ENCODE measurements around the gene RHOBTB3.

The RHOBTB3 gene, protein sequence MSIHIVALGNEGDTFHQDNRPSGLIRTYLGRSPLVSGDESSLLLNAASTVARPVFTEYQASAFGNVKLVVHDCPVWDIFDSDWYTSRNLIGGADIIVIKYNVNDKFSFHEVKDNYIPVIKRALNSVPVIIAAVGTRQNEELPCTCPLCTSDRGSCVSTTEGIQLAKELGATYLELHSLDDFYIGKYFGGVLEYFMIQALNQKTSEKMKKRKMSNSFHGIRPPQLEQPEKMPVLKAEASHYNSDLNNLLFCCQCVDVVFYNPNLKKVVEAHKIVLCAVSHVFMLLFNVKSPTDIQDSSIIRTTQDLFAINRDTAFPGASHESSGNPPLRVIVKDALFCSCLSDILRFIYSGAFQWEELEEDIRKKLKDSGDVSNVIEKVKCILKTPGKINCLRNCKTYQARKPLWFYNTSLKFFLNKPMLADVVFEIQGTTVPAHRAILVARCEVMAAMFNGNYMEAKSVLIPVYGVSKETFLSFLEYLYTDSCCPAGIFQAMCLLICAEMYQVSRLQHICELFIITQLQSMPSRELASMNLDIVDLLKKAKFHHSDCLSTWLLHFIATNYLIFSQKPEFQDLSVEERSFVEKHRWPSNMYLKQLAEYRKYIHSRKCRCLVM

GRCh38 chr5:95730730-95731570 lies at the start of gene RHOBTB3:
TSS of gene RHOBTB3 (plus strand) at chr5:95731336. CDS start at chr5:95731683, 347 bp downstream.
- Histone ChIP-seq H3K4me3 (ENCODE audit: low read depth in 1 of 2, low read length in 2 of 2) (peak within 1 kb of the TSS; percentile 73 to 89), H3K9me3 (ENCODE audit: low read length) (no peaks in the 10 kb centered on the region), H3K27me3 (ENCODE audit: control insufficient read depth in 1 of 2, insufficient read depth in 2 of 2, low read length in 2 of 2) (no peaks in the 10 kb centered on the region), H3K27ac (ENCODE audit: low read depth, low read length) (peak within 1 kb of the TSS; percentile 90), H3K36me3 (ENCODE audit: insufficient read depth, low read length) (no peaks in the 10 kb centered on the region), H3K9ac (ENCODE audit: low read length) (peak within 1 kb of the TSS; percentile 77), H3K4me1 (ENCODE audit: insufficient read depth, low read length) (peaks cover 40% of the 10 kb centered on the region)

DNA sequence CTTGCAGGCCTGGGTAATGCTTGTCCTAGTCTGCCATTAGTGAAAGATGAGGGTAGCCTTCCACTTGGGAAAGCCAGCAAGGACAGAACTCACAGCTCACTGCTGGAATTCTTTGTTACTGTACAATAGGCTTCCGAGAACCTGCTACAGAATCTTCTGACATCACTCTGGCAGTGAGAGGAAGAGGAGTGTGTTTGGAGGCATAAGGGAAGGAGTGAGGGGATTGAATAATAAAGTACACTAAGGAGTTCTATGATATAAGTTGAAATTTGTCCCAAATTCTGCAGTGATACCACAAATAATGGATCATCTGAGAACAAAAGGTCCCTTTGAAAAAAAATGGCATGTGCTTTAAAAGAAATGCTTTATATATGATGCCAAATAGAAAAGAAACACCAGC lies 48.2 kb upstream of the RHOBTB3 start, which contains the start of gene SPATA9:
SPATA9 (minus strand) TSS at position 101 of the 400 bp plus-strand sequence. CDS start 137 bp downstream, outside the sequence.
- Histone ChIP-seq H3K27me3 (ENCODE audit: control insufficient read depth in 1 of 2, insufficient read depth in 2 of 2, low read length in 2 of 2) (no peaks in the 10 kb centered on the region), H3K9me3 (ENCODE audit: low read length) (no peaks in the 10 kb centered on the region), H3K9ac (ENCODE audit: low read length) (no peak within 1 kb of the TSS), H3K36me3 (ENCODE audit: insufficient read depth, low read length) (no peaks in the 10 kb centered on the region), H3K4me3 (ENCODE audit: low read depth in 1 of 2, low read length in 2 of 2) (no peak within 1 kb of the TSS), H3K27ac (ENCODE audit: low read depth, low read length) (no peak within 1 kb of the TSS), H3K4me1 (ENCODE audit: insufficient read depth, low read length) (no peaks in the 10 kb centered on the region)

- no peaks in the 10 kb centered on the region for H3K27me3 ChIP-seq (ENCODE audit: control insufficient read depth in 1 of 2, insufficient read depth in 2 of 2, low read length in 2 of 2)
- no peaks in the 10 kb centered on the region for H3K4me1 ChIP-seq (ENCODE audit: insufficient read depth, low read length)
- H3K9me3 ChIP-seq (ENCODE audit: low read length) = no peaks in the 10 kb centered on the region
- H3K4me3 ChIP-seq (ENCODE audit: low read depth in 1 of 2, low read length in 2 of 2) = no peak overlapping the region
- no peak overlapping the region for H3K9ac ChIP-seq (ENCODE audit: low read length)
- H3K36me3 ChIP-seq (ENCODE audit: insufficient read depth, low read length) = no peaks in the 10 kb centered on the region
- no peak overlapping the region for H3K27ac ChIP-seq (ENCODE audit: low read depth, low read length)
Observed at GRCh38 chr5:95684361-95684760, 46.8 kb upstream of the RHOBTB3 start.

- Histone ChIP-seq H3K9ac (ENCODE audit: low read length) (no peak overlapping the region), H3K4me3 (ENCODE audit: low read depth in 1 of 2, low read length in 2 of 2) (no peak overlapping the region), H3K36me3 (ENCODE audit: insufficient read depth, low read length) (no peaks in the 10 kb centered on the region), H3K27ac (ENCODE audit: low read depth, low read length) (no peak overlapping the region), H3K9me3 (ENCODE audit: low read length) (no peaks in the 10 kb centered on the region), H3K27me3 (ENCODE audit: control insufficient read depth in 1 of 2, insufficient read depth in 2 of 2, low read length in 2 of 2) (no peaks in the 10 kb centered on the region), H3K4me1 (ENCODE audit: insufficient read depth, low read length) (no peaks in the 10 kb centered on the region)
Observed at GRCh38 chr5:95686651-95687050, 44.5 kb upstream of the RHOBTB3 start.

DNA sequence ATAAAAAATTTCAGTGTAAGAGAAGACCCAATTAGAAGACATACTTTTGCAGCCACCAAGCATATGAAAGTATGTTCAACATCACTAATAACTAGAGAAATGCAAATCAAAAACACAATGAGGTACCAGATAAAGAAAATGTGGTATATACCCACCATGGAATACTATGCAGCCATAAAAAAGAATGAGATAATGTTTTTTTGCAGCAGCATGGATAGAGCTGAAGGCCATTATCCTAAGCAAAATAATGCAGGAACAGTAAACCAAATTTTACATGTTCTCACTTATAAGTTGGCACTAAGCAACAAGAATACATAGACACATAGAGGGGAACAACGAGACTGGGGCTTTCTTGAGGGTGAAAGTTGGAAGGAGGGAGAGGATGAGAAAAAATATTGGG lies 41.5 kb upstream of the RHOBTB3 start:
- H3K27ac ChIP-seq (ENCODE audit: low read depth, low read length) = no peak overlapping the region
- H3K9me3 ChIP-seq (ENCODE audit: low read length) = no peaks in the 10 kb centered on the region
- no peak overlapping the region for H3K4me3 ChIP-seq (ENCODE audit: low read depth in 1 of 2, low read length in 2 of 2)
- H3K27me3 ChIP-seq (ENCODE audit: control insufficient read depth in 1 of 2, insufficient read depth in 2 of 2, low read length in 2 of 2) = no peaks in the 10 kb centered on the region
- H3K4me1 ChIP-seq (ENCODE audit: insufficient read depth, low read length) = no peaks in the 10 kb centered on the region
- no peak overlapping the region for H3K9ac ChIP-seq (ENCODE audit: low read length)
- H3K36me3 ChIP-seq (ENCODE audit: insufficient read depth, low read length) = no peaks in the 10 kb centered on the region

DNA sequence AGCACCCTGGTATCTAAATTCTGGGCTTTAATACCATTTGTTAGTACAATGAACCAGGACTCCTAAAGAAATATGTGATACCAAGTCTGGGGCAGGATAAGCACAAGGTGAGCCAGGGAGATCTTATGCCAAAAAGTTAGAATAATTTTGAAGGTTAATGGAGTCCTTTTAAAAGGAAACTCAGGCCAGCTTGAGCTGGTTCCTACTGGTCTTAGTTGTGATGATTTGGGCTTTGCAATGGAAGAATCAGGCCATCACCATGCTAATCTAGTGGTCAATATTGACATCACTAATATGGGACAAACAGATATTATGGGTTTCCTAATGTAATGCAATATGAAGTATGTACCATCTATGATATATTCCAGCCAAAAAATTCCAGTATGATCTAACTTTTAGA lies 40.8 kb upstream of the RHOBTB3 start:
- Histone ChIP-seq H3K27me3 (ENCODE audit: control insufficient read depth in 1 of 2, insufficient read depth in 2 of 2, low read length in 2 of 2) (no peaks in the 10 kb centered on the region), H3K4me3 (ENCODE audit: low read depth in 1 of 2, low read length in 2 of 2) (no peak overlapping the region), H3K27ac (ENCODE audit: low read depth, low read length) (no peak overlapping the region), H3K36me3 (ENCODE audit: insufficient read depth, low read length) (no peaks in the 10 kb centered on the region), H3K4me1 (ENCODE audit: insufficient read depth, low read length) (no peaks in the 10 kb centered on the region), H3K9me3 (ENCODE audit: low read length) (no peaks in the 10 kb centered on the region), H3K9ac (ENCODE audit: low read length) (no peak overlapping the region)

- H3K27me3 ChIP-seq (ENCODE audit: control insufficient read depth in 1 of 2, insufficient read depth in 2 of 2, low read length in 2 of 2) = no peaks in the 10 kb centered on the region
- no peak overlapping the region for H3K4me3 ChIP-seq (ENCODE audit: low read depth in 1 of 2, low read length in 2 of 2)
- H3K9me3 ChIP-seq (ENCODE audit: low read length) = no peaks in the 10 kb centered on the region
- H3K9ac ChIP-seq (ENCODE audit: low read length) = no peak overlapping the region
- H3K27ac ChIP-seq (ENCODE audit: low read depth, low read length) = no peak overlapping the region
- H3K36me3 ChIP-seq (ENCODE audit: insufficient read depth, low read length) = no peaks in the 10 kb centered on the region
- H3K4me1 ChIP-seq (ENCODE audit: insufficient read depth, low read length) = peaks cover 5% of the 10 kb centered on the region
Observed at GRCh38 chr5:95697781-95698681, 33.1 kb upstream of the RHOBTB3 start.

GRCh38 chr5:95699337-95699736 lies 31.8 kb upstream of the RHOBTB3 start:
- H3K9me3 ChIP-seq (ENCODE audit: low read length) = no peaks in the 10 kb centered on the region
- peaks cover 5% of the 10 kb centered on the region for H3K4me1 ChIP-seq (ENCODE audit: insufficient read depth, low read length)
- no peaks in the 10 kb centered on the region for H3K36me3 ChIP-seq (ENCODE audit: insufficient read depth, low read length)
- H3K27me3 ChIP-seq (ENCODE audit: control insufficient read depth in 1 of 2, insufficient read depth in 2 of 2, low read length in 2 of 2) = no peaks in the 10 kb centered on the region
- H3K4me3 ChIP-seq (ENCODE audit: low read depth in 1 of 2, low read length in 2 of 2) = no peak overlapping the region
- no peak overlapping the region for H3K27ac ChIP-seq (ENCODE audit: low read depth, low read length)
- H3K9ac ChIP-seq (ENCODE audit: low read length) = no peak overlapping the region

DNA sequence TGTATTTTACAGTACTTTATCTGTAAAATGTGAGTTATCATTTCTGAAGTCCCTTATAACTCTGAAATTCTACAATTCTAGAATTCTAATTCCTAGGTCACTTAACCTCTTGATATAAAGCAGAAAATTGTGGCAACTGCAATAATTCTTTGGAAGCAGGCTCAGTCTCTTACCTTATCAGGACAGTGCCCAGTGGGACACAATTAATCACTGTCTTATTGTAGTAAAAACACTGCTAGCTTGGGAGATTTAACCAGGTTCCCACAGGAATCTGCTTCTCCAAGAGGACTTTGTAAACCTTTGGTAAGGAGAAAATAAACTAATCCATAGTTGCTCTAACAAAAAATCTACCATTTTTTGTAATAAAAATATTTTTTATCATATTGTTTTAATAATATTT lies 30.1 kb upstream of the RHOBTB3 start:
- Histone ChIP-seq H3K9ac (ENCODE audit: low read length) (no peak overlapping the region), H3K4me3 (ENCODE audit: low read depth in 1 of 2, low read length in 2 of 2) (no peak overlapping the region), H3K36me3 (ENCODE audit: insufficient read depth, low read length) (no peaks in the 10 kb centered on the region), H3K9me3 (ENCODE audit: low read length) (no peaks in the 10 kb centered on the region), H3K27ac (ENCODE audit: low read depth, low read length) (no peak overlapping the region), H3K4me1 (ENCODE audit: insufficient read depth, low read length) (peaks cover 5% of the 10 kb centered on the region), H3K27me3 (ENCODE audit: control insufficient read depth in 1 of 2, insufficient read depth in 2 of 2, low read length in 2 of 2) (no peaks in the 10 kb centered on the region)

- Histone ChIP-seq H3K4me3 (ENCODE audit: low read depth in 1 of 2, low read length in 2 of 2) (no peak overlapping the region), H3K9ac (ENCODE audit: low read length) (no peak overlapping the region), H3K4me1 (ENCODE audit: insufficient read depth, low read length) (peaks cover 1% of the 10 kb centered on the region), H3K9me3 (ENCODE audit: low read length) (no peaks in the 10 kb centered on the region), H3K27me3 (ENCODE audit: control insufficient read depth in 1 of 2, insufficient read depth in 2 of 2, low read length in 2 of 2) (no peaks in the 10 kb centered on the region), H3K27ac (ENCODE audit: low read depth, low read length) (no peak overlapping the region), H3K36me3 (ENCODE audit: insufficient read depth, low read length) (no peaks in the 10 kb centered on the region)
Observed at GRCh38 chr5:95704150-95704549, 27.0 kb upstream of the RHOBTB3 start.

Measured in muscle layer of colon (tissue), 2 donors.